ENCODE measurements around the gene RAB31.

GRCh38 chr18:9741406-9741792, 33.3 kb downstream of the RAB31 start:
- TF ChIP-seq POLR2A (IDR thresholded peaks at IDR 0.05) (no peak), CTCF (IDR thresholded peaks at IDR 0.05) (no peak)
